Prostate gland (tissue), 2 donors: ENCODE data around the gene KIF26B.

Experiments
- CTCF ChIP-seq, 4 experiments: fragments of 200-600 bp in 2 of 4; fragments of 450-650 bp in 2 of 4; sonication (generic) in 2 of 4; IDR thresholded peaks; 1 replicate in 3 of 4; 2 replicates in 1 of 4; pipeline ENCODE4 v1.5.1; 2016 to 2019; ENCODE audit warnings: antibody characterized with exemption in 4 of 4, mild to moderate bottlenecking in 2 of 4, moderate library complexity in 2 of 4
- POLR2A ChIP-seq: fragments of 450-650 bp; IDR thresholded peaks from one replicate; pipeline ENCODE4 v1.6.1; 2016; ENCODE audit warnings: antibody characterized with exemption, mild to moderate bottlenecking

- TF ChIP-seq CTCF (IDR thresholded peaks at IDR 0.05), result no peak
- TF ChIP-seq POLR2A, result no peak
These were observed 395.4 kb downstream of the KIF26B start for GRCh38 chr1:245549996-245550719.
